CD14-positive monocyte (primary cell): Measurements from ENCODE around the gene GNAT2. TPM values are rescaled to one million over a fixed set of nuclear protein-coding genes. Genes with fewer than 3 reads are reported as not detected.

ENCODE experiments used
- DNase-seq, 3 donors: peaks; one replicate each; pipeline ENCODE4 v3.0.0-alpha.2; 2011 to 2022
- H2AFZ ChIP-seq: 2 replicates; pipeline ENCODE4 v1.6.0; 2012; ENCODE audit warnings: mild to moderate bottlenecking, low read depth, low read length, inconsistent platforms; ENCODE audit not compliant: insufficient read depth, poor library complexity, severe bottlenecking
- H3K27ac ChIP-seq, 2 donors: 1 replicate in 1 of 2; 2 replicates in 1 of 2; pipeline ENCODE4 v1.5.1; 2012 to 2013; ENCODE audit warnings: low read length in 2 of 2, control low read depth in 1 of 2, inconsistent platforms in 1 of 2, low read depth in 1 of 2, mild to moderate bottlenecking in 1 of 2
- H3K27me3 ChIP-seq, 2 donors: one replicate each; pipeline versions ENCODE4 v1.6.0 to v1.6.1; 2011 to 2013; ENCODE audit warnings: low read length in 2 of 2; ENCODE audit not compliant: control insufficient read depth in 2 of 2, insufficient read depth in 2 of 2
- H3K36me3 ChIP-seq, 2 donors: replicated peaks in 1 of 2; 1 replicate in 1 of 2; 2 replicates in 1 of 2; pipeline versions ENCODE4 v1.5.1 to v1.6.1; 2012 to 2013; ENCODE audit warnings: low read length in 2 of 2, control low read depth in 1 of 2, inconsistent platforms in 1 of 2, mild to moderate bottlenecking in 1 of 2; ENCODE audit not compliant: insufficient read depth in 2 of 2, control insufficient read depth in 1 of 2
- H3K4me1 ChIP-seq, 2 donors: 1 replicate in 1 of 2; 2 replicates in 1 of 2; pipeline versions ENCODE4 v1.5.1 to v1.6.1; 2012 to 2013; ENCODE audit warnings: low read length in 2 of 2, control low read depth in 1 of 2, inconsistent platforms in 1 of 2, mild to moderate bottlenecking in 1 of 2, moderate library complexity in 1 of 2; ENCODE audit not compliant: insufficient read depth in 2 of 2, control insufficient read depth in 1 of 2
- H3K4me2 ChIP-seq: replicated peaks from 2 replicates; pipeline ENCODE3; 2012; ENCODE audit warnings: low read length, moderate library complexity, mild to moderate bottlenecking; ENCODE audit not compliant: poor library complexity, severe bottlenecking; ENCODE audit errors: extremely low read depth
- H3K4me3 ChIP-seq, 3 experiments: fragments of 200-600 bp in 1 of 3; sonication (generic) in 1 of 3; replicated peaks in 1 of 3; 1 replicate in 2 of 3; 2 replicates in 1 of 3; pipeline ENCODE4 v1.5.1; 2011 to 2013; ENCODE audit warnings: low read length in 3 of 3, mild to moderate bottlenecking in 3 of 3, control low read depth in 2 of 3, low read depth in 2 of 3, inconsistent platforms in 1 of 3, moderate library complexity in 1 of 3
- H3K79me2 ChIP-seq: 2 replicates; pipeline ENCODE4 v1.6.0; 2012; ENCODE audit warnings: mild to moderate bottlenecking, control low read depth, inconsistent platforms, low read length, moderate library complexity; ENCODE audit not compliant: insufficient read depth
- H3K9ac ChIP-seq: 2 replicates; pipeline ENCODE4 v1.6.0; 2017; ENCODE audit warnings: low read length, mild to moderate bottlenecking; ENCODE audit not compliant: insufficient read depth, poor library complexity, severe bottlenecking
- H3K9me3 ChIP-seq, 2 donors: replicated peaks in 1 of 2; 1 replicate in 1 of 2; 2 replicates in 1 of 2; pipeline versions ENCODE4 v1.5.1 to v1.6.1; 2012 to 2013; ENCODE audit warnings: low read length in 2 of 2, control low read depth in 1 of 2; ENCODE audit not compliant: control insufficient read depth in 1 of 2, insufficient read depth in 1 of 2
- H4K20me1 ChIP-seq: 2 replicates; pipeline ENCODE4 v1.6.0; 2012; ENCODE audit warnings: mild to moderate bottlenecking, low read length, control low read depth, moderate library complexity; ENCODE audit not compliant: insufficient read depth
- H3K27ac Mint-ChIP-seq, 7 donors: one replicate each; pipeline ENCODE4 v1.8.0; 2020; ENCODE audit warnings: mild to moderate bottlenecking in 7 of 7, mixed read lengths in 7 of 7, moderate library complexity in 6 of 7, inconsistent platforms in 2 of 7
- H3K27me3 Mint-ChIP-seq, 3 donors: one replicate each; pipeline ENCODE4 v1.8.0; 2021 to 2022; ENCODE audit warnings: low read depth in 3 of 3, mild to moderate bottlenecking in 3 of 3, mixed read lengths in 3 of 3, moderate library complexity in 3 of 3, inconsistent platforms in 1 of 3
- H3K36me3 Mint-ChIP-seq, 2 donors: one replicate each; pipeline ENCODE4 v1.8.0; 2020; ENCODE audit warnings: mixed read lengths in 2 of 2, inconsistent platforms in 1 of 2, mild to moderate bottlenecking in 1 of 2
- H3K4me1 Mint-ChIP-seq: one replicate; pipeline ENCODE4 v1.8.0; 2020; ENCODE audit warnings: mild to moderate bottlenecking, mixed read lengths
- H3K4me3 Mint-ChIP-seq, 2 donors: one replicate each; pipeline ENCODE4 v1.8.0; 2020; ENCODE audit warnings: mild to moderate bottlenecking in 2 of 2, mixed read lengths in 2 of 2, moderate library complexity in 1 of 2
- H3K9me3 Mint-ChIP-seq, 7 donors: one replicate each; pipeline ENCODE4 v1.8.0; 2020 to 2022; ENCODE audit warnings: mixed read lengths in 7 of 7, mild to moderate bottlenecking in 6 of 7, moderate library complexity in 6 of 7, inconsistent platforms in 2 of 7
- CTCF ChIP-seq: fragments of 200-600 bp; IDR thresholded peaks from one replicate; pipeline ENCODE4 v1.8.0; 2022; ENCODE audit warnings: antibody characterized with exemption, mild to moderate bottlenecking
- WGBS: methylation state at CpG from one replicate; pipeline ENCODE4 v1.1.5; 2013; ENCODE audit warnings: missing lambda C conversion rate; ENCODE audit not compliant: insufficient coverage; 5-methylcytosine and 5-hydroxymethylcytosine counted together
- intact Hi-C, 2 donors: fragments of 100-400 bp; cut with micrococcal nuclease; formaldehyde crosslinking; loops; one replicate each; pipeline versions ENCODE4 v1.15.0 to v1.15.1; 2023
- polyA plus RNA-seq, 3 donors: library from polyadenylated mRNA; depleted of rRNA in 1 of 3; unstranded in 2 of 3; stranded (reverse) in 1 of 3; fragments of 300-500 nt in 2 of 3; fragments of >200 nt in 1 of 3; fragmentation: Illumina TruSeq in 2 of 3; gene quantifications; 1 replicate in 2 of 3; 2 replicates in 1 of 3; pipeline ENCODE4 v1.2.3, GENCODE V29; 2012 to 2021

The GNAT2 gene
- polyA plus RNA-seq, 3 donors, result 0.05 TPM; not detected in 2

GRCh38 chr1:109617291-109617801, 2.1 kb downstream of the GNAT2 start:
- H3K4me3 Mint-ChIP-seq, result peak overlapping the region; percentile 37 to 65
- WGBS, result 48% methylated on average over 2 of the region's 3 CpGs
- no peak for TF ChIP-seq CTCF
- DNase-seq, result peak; percentile 84 to 91 (median 89)
- H3K27ac ChIP-seq, result peak overlapping the region; percentile 90 to 99
- intact Hi-C loops, result loop anchor here in 1 of 2 donors (5.0 kb wide), 1 partner anchor 205 kb away; no protein-coding TSS in a partner anchor
- H3K9ac ChIP-seq, result peak overlapping the region; percentile 51
- H3K36me3 ChIP-seq, result no peaks in the 10 kb centered on the region
- no peaks in the 10 kb centered on the region for H3K9me3 ChIP-seq
- H3K4me1 Mint-ChIP-seq, result peaks cover 67% of the 10 kb centered on the region
- peaks cover 0 to 2% (median 2%) of the 10 kb centered on the region in 7 donors for H3K9me3 Mint-ChIP-seq
- H4K20me1 ChIP-seq, result peaks cover 15% of the 10 kb centered on the region
- peak overlapping the region; percentile 98 to 100 (median 99) for H3K27ac Mint-ChIP-seq
- peaks cover 0 to 1% (median 0%) of the 10 kb centered on the region in 3 donors for H3K27me3 Mint-ChIP-seq
- peaks cover 31% of the 10 kb centered on the region for H3K79me2 ChIP-seq
- peak overlapping the region in 1 of 3 experiments; percentile 55 for H3K4me3 ChIP-seq
- peaks cover 6 to 16% of the 10 kb centered on the region in 2 donors for H3K36me3 Mint-ChIP-seq
- H3K27me3 ChIP-seq, result no peaks in the 10 kb centered on the region
- H2AFZ ChIP-seq, result no peak overlapping the region
- H3K4me1 ChIP-seq, result peaks cover 62 to 71% of the 10 kb centered on the region in 2 donors
- peak overlapping the region; percentile 54 for H3K4me2 ChIP-seq

GRCh38 chr1:109616391-109616790, 3.0 kb downstream of the GNAT2 start:
- peak overlapping the region; percentile 98 to 100 (median 99) for H3K27ac Mint-ChIP-seq
- H3K4me3 ChIP-seq, result peak overlapping the region in 2 of 3 experiments; percentile 9 to 55
- H3K4me1 Mint-ChIP-seq, result peaks cover 67% of the 10 kb centered on the region
- no peaks in the 10 kb centered on the region for H3K36me3 ChIP-seq
- peak overlapping the region; percentile 90 to 99 for H3K27ac ChIP-seq
- H2AFZ ChIP-seq, result no peak overlapping the region
- H3K27me3 Mint-ChIP-seq, result peaks cover 0 to 1% (median 0%) of the 10 kb centered on the region in 3 donors
- no peak for TF ChIP-seq CTCF
- peak in 2 of 3 donors; percentile 50 to 66 for DNase-seq
- H3K9me3 Mint-ChIP-seq, result peaks cover 0 to 2% (median 2%) of the 10 kb centered on the region in 7 donors
- H4K20me1 ChIP-seq, result peaks cover 6% of the 10 kb centered on the region
- H3K4me1 ChIP-seq, result peaks cover 57 to 66% of the 10 kb centered on the region in 2 donors
- peaks cover 22% of the 10 kb centered on the region for H3K79me2 ChIP-seq
- 3% methylated on average over 2 of the region's 3 CpGs for WGBS
- H3K4me3 Mint-ChIP-seq, result peak overlapping the region; percentile 65 to 83
- peaks cover 0 to 8% of the 10 kb centered on the region in 2 donors for H3K36me3 Mint-ChIP-seq
- peak overlapping the region; percentile 51 for H3K9ac ChIP-seq
- no peaks in the 10 kb centered on the region for H3K27me3 ChIP-seq
- no peaks in the 10 kb centered on the region for H3K9me3 ChIP-seq
- peak overlapping the region; percentile 54 for H3K4me2 ChIP-seq
- intact Hi-C loops, result loop anchor here in 1 of 2 donors (5.0 kb wide), 1 partner anchor 206 kb away; no protein-coding TSS in a partner anchor
